HCT116 (cell line): ENCODE data around the gene MTUS2. TPM values are rescaled to one million over a fixed set of nuclear protein-coding genes. Genes with fewer than 3 reads are reported as not detected.

Source experiments
- ATAC-seq: fragments of 200-7000 bp; cut with Tn5 transposase; 2 replicates; pipeline ENCODE4 v1.9.1; 2020; ENCODE audit warnings: mild to moderate bottlenecking, moderate library complexity
- BruUV-seq: library from RNA; stranded (reverse); fragments of 400-500 nt; replicated peaks from 2 replicates; lab custom pipeline; 2021; lab: Mats Ljungman, UMichigan
- CTCF ChIA-PET: fragments of 300-600 bp; sonication (Branson Sonifier 250); formaldehyde crosslinking; loops from one replicate; lab custom pipeline; 2021; ENCODE audit warnings: antibody characterized with exemption; lab: Charles Lee
- POLR2A ChIA-PET: fragments of 300-600, 350-600 bp; sonication (Branson Sonifier 250); formaldehyde crosslinking; loops from one replicate; lab custom pipeline; 2021; ENCODE audit warnings: antibody characterized with exemption; lab: Charles Lee
- RAD21 ChIA-PET, 2 experiments: fragments of 300-600 bp; sonication (Branson Sonifier 250); formaldehyde crosslinking; loops; one replicate each; lab custom pipeline; 2023; ENCODE audit warnings: low total read pairs in 2 of 2; ENCODE audit not compliant: uncharacterized antibody in 2 of 2, unreplicated experiment in 2 of 2, low non-redundant PET in 1 of 2; lab: Charles Lee
- DNase-seq: peaks from one replicate; pipeline ENCODE4 v3.0.0-alpha.2; 2010; ENCODE audit warnings: low read depth, low spot score
- H2AFZ ChIP-seq: fragments of 200-600 bp; shearing (Covaris generic), sonication (generic); 2 replicates; pipeline ENCODE4 v1.6.1; 2017; ENCODE audit warnings: low read depth, mixed run types, mixed read lengths, antibody characterized with exemption, low read length; ENCODE audit not compliant: poor library complexity, severe bottlenecking
- H3K27ac ChIP-seq: 2 replicates; pipeline ENCODE4 v1.5.1; 2012; ENCODE audit warnings: low read depth, low read length
- H3K27me3 ChIP-seq: fragments of 200-600 bp; sonication (generic); 2 replicates; pipeline ENCODE4 v1.6.1; 2016; ENCODE audit warnings: mixed run types, low read length, mixed read lengths; ENCODE audit not compliant: insufficient read depth
- H3K36me3 ChIP-seq, 2 experiments: fragments of 200-500 bp in 1 of 2; fragments of 200-600 bp in 1 of 2; sonication (Bioruptor generic) in 1 of 2; sonication (generic) in 1 of 2; 2 replicates each; pipeline versions ENCODE4 v1.5.1 to v1.6.1; 2014 to 2016; ENCODE audit warnings: low read length in 2 of 2, inconsistent platforms in 1 of 2, mixed read lengths in 1 of 2, mixed run types in 1 of 2; ENCODE audit not compliant: insufficient read depth in 2 of 2, control insufficient read depth in 1 of 2
- H3K4me1 ChIP-seq, 2 experiments: fragments of 200-600 bp in 1 of 2; sonication (generic) in 1 of 2; 2 replicates each; pipeline versions ENCODE4 v1.5.1 to v1.6.1; 2012 to 2017; ENCODE audit warnings: low read length in 2 of 2, inconsistent platforms in 1 of 2, mild to moderate bottlenecking in 1 of 2, mixed read lengths in 1 of 2, mixed run types in 1 of 2, moderate library complexity in 1 of 2; ENCODE audit not compliant: insufficient read depth in 2 of 2, control insufficient read depth in 1 of 2
- H3K4me2 ChIP-seq: fragments of 200-600 bp; sonication (generic); 2 replicates; pipeline ENCODE4 v1.6.1; 2017; ENCODE audit warnings: mixed run types, low read length, mixed read lengths
- H3K4me3 ChIP-seq, 2 experiments: fragments of 200-600 bp in 1 of 2; sonication (generic) in 1 of 2; replicated peaks in 1 of 2; 2 replicates each; pipeline ENCODE4 v1.5.1; 2011 to 2016; ENCODE audit warnings: low read length in 2 of 2, control low read depth in 1 of 2, low read depth in 1 of 2, mild to moderate bottlenecking in 1 of 2, mixed read lengths in 1 of 2, mixed run types in 1 of 2
- H3K79me2 ChIP-seq: fragments of 200-600 bp; sonication (generic); 2 replicates; pipeline ENCODE4 v1.6.1; 2017; ENCODE audit warnings: mild to moderate bottlenecking, mixed run types, low read length, moderate library complexity, mixed read lengths; ENCODE audit not compliant: insufficient read depth
- H3K9ac ChIP-seq: fragments of 200-600 bp; sonication (generic); 2 replicates; pipeline ENCODE4 v1.6.1; 2016; ENCODE audit warnings: low read length, mixed read lengths
- H3K9me2 ChIP-seq: fragments of 200-600 bp; sonication (generic), shearing (Covaris generic); 2 replicates; pipeline ENCODE4 v1.6.1; 2017; ENCODE audit warnings: mixed run types, mild to moderate bottlenecking, moderate library complexity; ENCODE audit not compliant: insufficient read depth
- H3K9me3 ChIP-seq, 2 experiments: fragments of 200-500 bp in 1 of 2; fragments of 200-600 bp in 1 of 2; sonication (Bioruptor generic) in 1 of 2; sonication (generic) in 1 of 2; 2 replicates each; pipeline ENCODE4 v1.6.1; 2014 to 2017; ENCODE audit warnings: low read length in 2 of 2, mixed read lengths in 2 of 2, inconsistent platforms in 1 of 2, low read depth in 1 of 2, mild to moderate bottlenecking in 1 of 2, mixed run types in 1 of 2, moderate library complexity in 1 of 2; ENCODE audit not compliant: control insufficient read depth in 1 of 2, insufficient read depth in 1 of 2
- H4K20me1 ChIP-seq: fragments of 200-600 bp; sonication (generic), shearing (Covaris generic); 2 replicates; pipeline ENCODE4 v1.6.1; 2017; ENCODE audit warnings: mixed run types, mild to moderate bottlenecking, moderate library complexity; ENCODE audit not compliant: insufficient read depth
- ATF3 ChIP-seq: IDR thresholded peaks from 2 replicates; pipeline ENCODE4 v1.6.1; 2012
- CBX3 ChIP-seq: IDR thresholded peaks from 2 replicates; pipeline ENCODE4 v1.6.1; 2012; ENCODE audit warnings: low read depth
- CEBPB ChIP-seq: IDR thresholded peaks from 2 replicates; pipeline ENCODE4 v1.6.1; 2012; ENCODE audit warnings: low read depth
- EGR1 ChIP-seq: IDR thresholded peaks from 2 replicates; pipeline ENCODE4 v1.6.1; 2012; ENCODE audit warnings: low read depth
- ELF1 ChIP-seq: IDR thresholded peaks from 2 replicates; pipeline ENCODE4 v1.6.1; 2012; ENCODE audit warnings: low read depth, borderline replicate concordance
- EZH2 ChIP-seq: fragments of 200-600 bp; sonication (generic); IDR thresholded peaks from 2 replicates; pipeline ENCODE4 v1.6.1; 2017; ENCODE audit warnings: antibody characterized with exemption, mixed run types
- EZH2phosphoT487 ChIP-seq: fragments of 200-600 bp; IDR thresholded peaks from 2 replicates; pipeline ENCODE4 v1.6.1; 2018; ENCODE audit warnings: antibody characterized with exemption, borderline replicate concordance
- JUND ChIP-seq: IDR thresholded peaks from 2 replicates; pipeline ENCODE4 v1.6.1; 2012
- MAX ChIP-seq: IDR thresholded peaks from 2 replicates; pipeline ENCODE4 v1.6.1; 2012
- POLR2A ChIP-seq: IDR thresholded peaks from 2 replicates; pipeline ENCODE4 v1.7.0; 2011; ENCODE audit warnings: borderline replicate concordance; ENCODE audit not compliant: insufficient read depth, insufficient read length; ENCODE audit errors: extremely low read depth
- POLR2AphosphoS5 ChIP-seq: IDR thresholded peaks from 2 replicates; pipeline ENCODE4 v1.6.1; 2011; ENCODE audit warnings: mild to moderate bottlenecking, low read depth, low read length, moderate library complexity
- RAD21 ChIP-seq: IDR thresholded peaks from 2 replicates; pipeline ENCODE4 v1.6.1; 2012; ENCODE audit warnings: low read depth, mild to moderate bottlenecking
- REST ChIP-seq: IDR thresholded peaks from 2 replicates; pipeline ENCODE4 v1.6.1; 2012; ENCODE audit warnings: low read depth
- SIN3A ChIP-seq: IDR thresholded peaks from 2 replicates; pipeline ENCODE4 v1.6.1; 2012; ENCODE audit warnings: low read depth
- SP1 ChIP-seq: IDR thresholded peaks from 2 replicates; pipeline ENCODE4 v1.6.1; 2012; ENCODE audit warnings: low read depth
- SRF ChIP-seq: IDR thresholded peaks from 2 replicates; pipeline ENCODE4 v1.6.1; 2012; ENCODE audit warnings: low read depth
- TCF7L2 ChIP-seq: IDR thresholded peaks from 2 replicates; pipeline ENCODE4 v1.7.0; 2011; ENCODE audit warnings: borderline replicate concordance, inconsistent platforms; ENCODE audit not compliant: insufficient read depth, insufficient read length; ENCODE audit errors: extremely low read depth
- YY1 ChIP-seq: IDR thresholded peaks from 2 replicates; pipeline ENCODE4 v1.6.1; 2011; ENCODE audit warnings: low read length, low read depth, moderate library complexity, mild to moderate bottlenecking; ENCODE audit not compliant: insufficient replicate concordance; ENCODE audit errors: extremely low read depth
- ZBTB33 ChIP-seq: IDR thresholded peaks from 2 replicates; pipeline ENCODE4 v1.6.1; 2011; ENCODE audit warnings: mild to moderate bottlenecking, low read length, moderate library complexity; ENCODE audit not compliant: insufficient replicate concordance; ENCODE audit errors: extremely low read depth
- ZNF274 ChIP-seq: fragments of 200-500 bp; sonication (Bioruptor generic); IDR thresholded peaks from 2 replicates; pipeline ENCODE4 v1.6.1; 2014; ENCODE audit warnings: mild to moderate bottlenecking, low read depth, low read length, inconsistent platforms
- intact Hi-C: fragments of 100-400 bp; cut with micrococcal nuclease; formaldehyde crosslinking; loops from 2 replicates; pipeline ENCODE4 v1.10.0; 2022
- total RNA-seq: library from RNA; stranded (reverse); gene quantifications from one replicate; pipeline ENCODE4 v1.2.1, GENCODE V29; 2021; ENCODE audit not compliant: unreplicated experiment

The MTUS2 gene
- total RNA-seq, 1 experiment from 2014 or later, result 0.02 TPM

GRCh38 chr13:29204651-29205050, 384.5 kb downstream of the MTUS2 start:
- Histone ChIP-seq H3K27ac (no peak overlapping the region), H3K36me3 (no peaks in the 10 kb centered on the region), H3K79me2 (no peaks in the 10 kb centered on the region), H3K9ac (no peak overlapping the region), H3K9me2 (no peaks in the 10 kb centered on the region), H3K4me2 (no peak overlapping the region), H4K20me1 (no peaks in the 10 kb centered on the region), H2AFZ (no peak overlapping the region), H3K9me3 (no peaks in the 10 kb centered on the region), H3K4me1 (no peaks in the 10 kb centered on the region), H3K27me3 (no peaks in the 10 kb centered on the region), H3K4me3 (no peak overlapping the region)
- TF ChIP-seq ZBTB33 (no peak), EGR1 (no peak), SRF (no peak), JUND (no peak), ATF3 (no peak), MAX (no peak), CEBPB (no peak), EZH2phosphoT487 (no peak), YY1 (no peak), POLR2AphosphoS5 (no peak), SIN3A (no peak), CBX3 (no peak), REST (no peak), EZH2 (no peak), TCF7L2 (no peak), ZNF274 (no peak), RAD21 (no peak), POLR2A (no peak), SP1 (no peak), ELF1 (no peak)
- POLR2A ChIA-PET, result no interaction called here
- BruUV-seq, result no TSS peak
- CTCF ChIA-PET, result no interaction called here
- no peak for DNase-seq
- RAD21 ChIA-PET, result no interaction called here
- intact Hi-C loops, result no loop called here
- ATAC-seq, result no peak
